H1 (cell line): Measurements from ENCODE around the gene PCDH9. TPM values are rescaled to one million over a fixed set of nuclear protein-coding genes. Genes with fewer than 3 reads are reported as not detected.

Source experiments
- CTCF ChIA-PET: fragments of 300-600 bp; sonication (Branson Sonifier 250); formaldehyde crosslinking; loops from one replicate; lab custom pipeline; 2021; ENCODE audit not compliant: partially characterized antibody; lab: Charles Lee
- POLR2A ChIA-PET: fragments of 300-600 bp; sonication (Branson Sonifier 250); formaldehyde crosslinking; loops from one replicate; lab custom pipeline; 2021; ENCODE audit warnings: inconsistent platforms; ENCODE audit not compliant: partially characterized antibody; lab: Charles Lee
- DNase-seq, 2 experiments: peaks; one replicate each; pipeline versions ENCODE4 v3.0.0 to v3.0.0-alpha.2; 2010 to 2022; ENCODE audit warnings: low spot score in 2 of 2, low read depth in 1 of 2, mixed read lengths in 1 of 2
- FAIRE-seq: peaks from 2 replicates; lab custom pipeline; 2011; peaks lifted over from hg19 to GRCh38; lab: Jason Lieb, UNC
- H2AFZ ChIP-seq: 2 replicates; pipeline ENCODE4 v1.8.1; 2012; ENCODE audit warnings: low read length, inconsistent platforms
- H2AK5ac ChIP-seq: 2 replicates; pipeline ENCODE4 v1.6.1; 2013; ENCODE audit warnings: low read depth, low read length
- H2BK120ac ChIP-seq: replicated peaks from 2 replicates; pipeline ENCODE3; 2013; ENCODE audit warnings: low read depth, low read length, inconsistent platforms
- H2BK12ac ChIP-seq: 2 replicates; pipeline ENCODE4 v1.6.1; 2013; ENCODE audit warnings: low read depth, low read length
- H2BK15ac ChIP-seq: 2 replicates; pipeline ENCODE4 v1.6.1; 2013; ENCODE audit warnings: low read length
- H2BK20ac ChIP-seq: 2 replicates; pipeline ENCODE4 v1.6.1; 2013; ENCODE audit warnings: low read length
- H2BK5ac ChIP-seq: 2 replicates; pipeline ENCODE4 v1.6.1; 2013; ENCODE audit warnings: low read depth, low read length
- H3K14ac ChIP-seq: 2 replicates; pipeline ENCODE4 v1.6.1; 2013; ENCODE audit warnings: inconsistent platforms; ENCODE audit not compliant: insufficient read length
- H3K18ac ChIP-seq: 2 replicates; pipeline ENCODE4 v1.6.1; 2013; ENCODE audit warnings: low read length; ENCODE audit errors: extremely low read depth
- H3K23ac ChIP-seq: 2 replicates; pipeline ENCODE4 v1.6.1; 2013; ENCODE audit warnings: inconsistent platforms; ENCODE audit not compliant: insufficient read length
- H3K23me2 ChIP-seq: 2 replicates; pipeline ENCODE4 v1.6.1; 2013; ENCODE audit warnings: low read depth, low read length
- H3K27ac ChIP-seq: 2 replicates; pipeline ENCODE4 v1.6.1; 2011; ENCODE audit warnings: low read depth, low read length, inconsistent platforms
- H3K27me3 ChIP-seq, 4 experiments: replicated peaks in 1 of 4; 1 replicate in 1 of 4; 2 replicates in 3 of 4; pipeline versions ENCODE4 v1.6.1 to v1.8.1; 2011 to 2013; ENCODE audit warnings: low read length in 3 of 4, mild to moderate bottlenecking in 3 of 4, inconsistent platforms in 2 of 4, mixed read lengths in 2 of 4, moderate library complexity in 1 of 4; ENCODE audit not compliant: control insufficient read depth in 3 of 4, insufficient read depth in 3 of 4; ENCODE audit errors: extremely low read depth in 1 of 4
- H3K36me3 ChIP-seq, 4 experiments: 2 replicates each; pipeline versions ENCODE4 v1.6.1 to v1.8.1; 2011 to 2013; ENCODE audit warnings: mild to moderate bottlenecking in 4 of 4, low read length in 3 of 4, moderate library complexity in 2 of 4, control low read depth in 1 of 4, inconsistent platforms in 1 of 4; ENCODE audit not compliant: insufficient read depth in 4 of 4, control insufficient read depth in 2 of 4
- H3K4ac ChIP-seq: replicated peaks from 2 replicates; pipeline ENCODE3; 2013; ENCODE audit warnings: low read length, low read depth, mixed read lengths, inconsistent platforms; ENCODE audit not compliant: insufficient read length
- H3K4me1 ChIP-seq, 4 experiments: replicated peaks in 1 of 4; 1 replicate in 1 of 4; 2 replicates in 3 of 4; pipeline versions ENCODE4 v1.6.1 to v1.8.1; 2011 to 2013; ENCODE audit warnings: low read length in 3 of 4, inconsistent platforms in 2 of 4, mixed read lengths in 1 of 4; ENCODE audit not compliant: insufficient read depth in 4 of 4, control insufficient read depth in 3 of 4
- H3K4me2 ChIP-seq, 2 experiments: 2 replicates each; pipeline versions ENCODE4 v1.6.1 to v1.8.1; 2011 to 2013; ENCODE audit warnings: low read depth in 2 of 2, low read length in 2 of 2, control low read depth in 1 of 2, inconsistent platforms in 1 of 2, mild to moderate bottlenecking in 1 of 2; ENCODE audit not compliant: insufficient read depth in 1 of 2
- H3K4me3 ChIP-seq, 4 experiments: fragments of 200-600, 300-600 bp in 1 of 4; sonication (generic), shearing (Covaris generic), sonication (Bioruptor Twin) in 1 of 4; 2 replicates each; pipeline versions ENCODE4 v1.5.1 to v1.8.1; 2011 to 2016; ENCODE audit warnings: low read length in 4 of 4, low read depth in 3 of 4, control low read depth in 2 of 4, inconsistent platforms in 2 of 4, mild to moderate bottlenecking in 2 of 4, mixed read lengths in 1 of 4, moderate library complexity in 1 of 4; ENCODE audit not compliant: insufficient read depth in 2 of 4; ENCODE audit errors: extremely low read depth in 1 of 4
- H3K56ac ChIP-seq: replicated peaks from 2 replicates; pipeline ENCODE3; 2013; ENCODE audit warnings: low read depth, mild to moderate bottlenecking, mixed read lengths, low read length, inconsistent platforms; ENCODE audit not compliant: insufficient read length
- H3K79me1 ChIP-seq: 2 replicates; pipeline ENCODE4 v1.6.1; 2013; ENCODE audit warnings: low read depth, low read length, control low read depth
- H3K79me2 ChIP-seq, 2 experiments: 2 replicates each; pipeline versions ENCODE4 v1.6.1 to v1.8.1; 2012 to 2013; ENCODE audit warnings: low read length in 2 of 2, mild to moderate bottlenecking in 2 of 2, inconsistent platforms in 1 of 2; ENCODE audit not compliant: insufficient read depth in 2 of 2, control insufficient read depth in 1 of 2
- H3K9ac ChIP-seq, 4 experiments: replicated peaks in 1 of 4; 1 replicate in 1 of 4; 2 replicates in 3 of 4; pipeline versions ENCODE4 v1.6.1 to v1.8.1; 2011 to 2013; ENCODE audit warnings: low read depth in 3 of 4, low read length in 3 of 4, control low read depth in 2 of 4, mild to moderate bottlenecking in 2 of 4, moderate library complexity in 2 of 4, inconsistent platforms in 1 of 4; ENCODE audit errors: extremely low read depth in 1 of 4
- H3K9me3 ChIP-seq, 2 experiments: 2 replicates each; pipeline versions ENCODE4 v1.6.1 to v1.8.1; 2012 to 2013; ENCODE audit warnings: mild to moderate bottlenecking in 2 of 2, moderate library complexity in 2 of 2, control low read depth in 1 of 2, inconsistent platforms in 1 of 2, low read depth in 1 of 2, low read length in 1 of 2, mixed read lengths in 1 of 2; ENCODE audit not compliant: insufficient read depth in 2 of 2
- H4K20me1 ChIP-seq, 2 experiments: replicated peaks in 1 of 2; 2 replicates each; pipeline versions ENCODE3 to v1.8.1; 2011 to 2013; ENCODE audit warnings: inconsistent platforms in 2 of 2, low read length in 2 of 2, mild to moderate bottlenecking in 1 of 2; ENCODE audit not compliant: insufficient read depth in 2 of 2, control insufficient read depth in 1 of 2
- H4K5ac ChIP-seq: 2 replicates; pipeline ENCODE4 v1.6.1; 2013; ENCODE audit warnings: low read length, low read depth, mixed read lengths, inconsistent platforms; ENCODE audit not compliant: insufficient read length
- H4K8ac ChIP-seq: 2 replicates; pipeline ENCODE4 v1.8.0; 2013; ENCODE audit warnings: mild to moderate bottlenecking, moderate library complexity, low read length, inconsistent platforms; ENCODE audit not compliant: insufficient read depth; ENCODE audit errors: extremely low read depth
- H4K91ac ChIP-seq: replicated peaks from 2 replicates; pipeline ENCODE3; 2013; ENCODE audit warnings: low read length, mixed read lengths, inconsistent platforms; ENCODE audit not compliant: insufficient read length
- ATF2 ChIP-seq: IDR thresholded peaks from 2 replicates; pipeline ENCODE4 v1.6.1; 2012; ENCODE audit warnings: low read length, inconsistent platforms
- CBX8 ChIP-seq: fragments of 300-800, 300-1000 bp; sonication (generic); IDR thresholded peaks from 2 replicates; pipeline ENCODE4 v1.7.1; 2016; ENCODE audit warnings: low read depth, low read length, borderline replicate concordance
- YY1 ChIP-seq: IDR thresholded peaks from 2 replicates; pipeline ENCODE4 v1.6.1; 2011; ENCODE audit warnings: low read depth, mild to moderate bottlenecking, low read length
- WGBS, 2 experiments: shearing (Covaris generic) in 1 of 2; methylation state at CpG; one replicate each; pipeline versions ENCODE4 v1.1.6 to v1.1.7; 2013 to 2015; ENCODE audit warnings: low lambda C conversion rate in 2 of 2, mixed read lengths in 2 of 2, inconsistent platforms in 1 of 2, low coverage in 1 of 2, missing lambda C conversion rate in 1 of 2; ENCODE audit not compliant: insufficient replicate concordance in 2 of 2, insufficient coverage in 1 of 2, insufficient read length in 1 of 2; ENCODE audit errors: extremely low coverage in 1 of 2, missing lambda C conversion rate in 1 of 2; 5-methylcytosine and 5-hydroxymethylcytosine counted together
- polyA plus RNA-seq, 7 experiments: library from polyadenylated mRNA; depleted of rRNA in 3 of 7; stranded (reverse) in 5 of 7; unstranded in 2 of 7; fragments of >200 nt in 5 of 7; fragments of 200-250 nt in 2 of 7; gene quantifications; 1 replicate in 5 of 7; 2 replicates in 1 of 7; 4 replicates in 1 of 7; pipeline versions ENCODE4 v1.2.1 to v1.2.3, GENCODE V29; 2011 to 2013; ENCODE audit warnings: missing spikeins in 2 of 7, mixed read lengths in 2 of 7
- total RNA-seq: library from RNA; stranded (reverse); fragmentation: NEBNext Ultra II Directional; extraction: Animal tissue kit (Norgen Biotek cat#: 25700); gene quantifications from 2 replicates; pipeline ENCODE4 v1.2.1, GENCODE V29; 2021

The PCDH9 gene
- total and polyA plus RNA-seq, 2 of the 8 experiments (the other 6 are each of a cell fraction or from before 2014, with no cell fraction given) = 0.12 to 0.60 TPM

DNA sequence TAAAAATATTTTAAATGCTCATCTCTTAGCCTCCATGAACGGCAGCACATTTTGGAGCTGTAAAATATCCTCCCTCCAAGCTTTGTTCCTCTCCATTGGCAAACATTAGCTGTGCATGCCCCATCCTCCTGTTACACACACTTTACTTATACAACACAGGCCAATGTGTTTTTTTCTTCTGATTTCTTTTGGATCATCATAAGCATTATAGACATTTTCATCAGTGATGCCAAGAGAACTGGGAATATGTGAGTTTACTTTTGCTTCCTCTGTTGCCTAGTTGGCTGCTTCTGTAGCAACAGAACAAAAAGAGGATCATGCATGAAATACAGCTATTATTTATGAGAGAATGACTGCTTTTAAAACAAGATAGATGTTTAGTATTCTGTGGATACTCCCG, 142.6 kb downstream of the PCDH9 start:
- H2BK12ac ChIP-seq = no peak overlapping the region

More for the DNA sequence above, 142.6 kb downstream of the PCDH9 start:
- no peak overlapping the region for H2BK5ac ChIP-seq
- H3K36me3 ChIP-seq = no peaks in the 10 kb centered on the region
- no peak overlapping the region for H3K18ac ChIP-seq
- H2AK5ac ChIP-seq = no peak overlapping the region
- H3K23me2 ChIP-seq = no peaks in the 10 kb centered on the region
- H3K14ac ChIP-seq = no peak overlapping the region
- FAIRE-seq (no peak), DNase-seq (no peak)
- no peaks in the 10 kb centered on the region for H3K79me1 ChIP-seq
- no peak overlapping the region for H3K4me2 ChIP-seq
- no peaks in the 10 kb centered on the region for H4K20me1 ChIP-seq
- H3K9me3 ChIP-seq = no peaks in the 10 kb centered on the region
- H3K4me1 ChIP-seq = no peaks in the 10 kb centered on the region
- H3K4ac ChIP-seq = no peak overlapping the region
- H4K91ac ChIP-seq = no peak overlapping the region
- H3K9ac ChIP-seq = no peak overlapping the region
- TF ChIP-seq CBX8 (no peak), YY1 (no peak), ATF2 (no peak)
- H2AFZ ChIP-seq = no peak overlapping the region
- no peak overlapping the region for H4K8ac ChIP-seq
- no peak overlapping the region for H3K4me3 ChIP-seq
- H2BK120ac ChIP-seq = no peak overlapping the region
- CTCF ChIA-PET = interaction anchor here (0.7 kb wide), 1 partner anchor 72 kb away, joined by 5 read pairs; no protein-coding TSS in a partner anchor
- POLR2A ChIA-PET = no interaction called here
- H3K79me2 ChIP-seq = no peaks in the 10 kb centered on the region
- H2BK15ac ChIP-seq = no peak overlapping the region
- H3K23ac ChIP-seq = no peak overlapping the region
- no peak overlapping the region for H3K27ac ChIP-seq
- H2BK20ac ChIP-seq = no peak overlapping the region
- no peaks in the 10 kb centered on the region for H3K27me3 ChIP-seq
- 94% methylated on average over 2 of the region's 2 CpGs; no CpG with 5 or more reads in 1 of the 2 experiments for WGBS, 2 experiments
- H3K56ac ChIP-seq = no peak overlapping the region
- H4K5ac ChIP-seq = no peak overlapping the region
